Measurements from ENCODE around the gene INTS6. TPM values are rescaled to one million over a fixed set of nuclear protein-coding genes. Genes with fewer than 3 reads are reported as not detected.

INTS6 gene
- total RNA-seq, result 68.9 and 73.7 TPM in 2 replicates

- intact Hi-C loops (cut with micrococcal nuclease), result loop anchor here (1.0 to 5.0 kb wide), 17 partner anchors 50 to 1761 kb away; partner anchors contain the start of genes ALG11, CKAP2, EBPL and NEK3
Measured at GRCh38 chr13:51452361-51453206, at the start of gene INTS6. Gene INTS6, minus strand, starts transcription at chr13:51453036. Its CDS starts 511 bp downstream, at chr13:51452525.

GRCh38 chr13:51502153-51502651 lies 49.4 kb upstream of the INTS6 start:
- intact Hi-C loops (cut with micrococcal nuclease), result loop anchor here (2.0 kb wide), 1 partner anchor 49 kb away; the partner anchor contains the start of gene INTS6

- intact Hi-C loops (cut with micrococcal nuclease), result loop anchor here (2.0 kb wide), 1 partner anchor 49 kb away; the partner anchor contains the start of gene INTS6
Measured at GRCh38 chr13:51501592-51502152, 48.8 kb upstream of the INTS6 start.

- intact Hi-C loops (cut with micrococcal nuclease), result no loop called here
Measured at GRCh38 chr13:51501096-51501495, 48.3 kb upstream of the INTS6 start.

GRCh38 chr13:51500687-51501086 lies 47.9 kb upstream of the INTS6 start:
- intact Hi-C loops (cut with micrococcal nuclease), result no loop called here

GRCh38 chr13:51499841-51500240 lies 47.0 kb upstream of the INTS6 start:
- intact Hi-C loops (cut with micrococcal nuclease), result no loop called here

- intact Hi-C loops (cut with micrococcal nuclease), result no loop called here
Measured at GRCh38 chr13:51495316-51495715, 42.5 kb upstream of the INTS6 start.

GRCh38 chr13:51494156-51494555 lies 41.3 kb upstream of the INTS6 start:
- intact Hi-C loops (cut with micrococcal nuclease), result no loop called here

- intact Hi-C loops (cut with micrococcal nuclease), result no loop called here
Measured at GRCh38 chr13:51488212-51488611, 35.4 kb upstream of the INTS6 start.

- intact Hi-C loops (cut with micrococcal nuclease), result no loop called here
Measured at GRCh38 chr13:51481656-51482055, 28.8 kb upstream of the INTS6 start.

- intact Hi-C loops (cut with micrococcal nuclease), result no loop called here
Measured at GRCh38 chr13:51479199-51479523, 26.3 kb upstream of the INTS6 start.

- intact Hi-C loops (cut with micrococcal nuclease), result no loop called here
Measured at GRCh38 chr13:51478418-51479198, 25.8 kb upstream of the INTS6 start.

- intact Hi-C loops (cut with micrococcal nuclease), result no loop called here
Measured at GRCh38 chr13:51477653-51478324, 25.0 kb upstream of the INTS6 start.

GRCh38 chr13:51477149-51477548 lies 24.3 kb upstream of the INTS6 start:
- intact Hi-C loops (cut with micrococcal nuclease), result no loop called here

- intact Hi-C loops (cut with micrococcal nuclease), result no loop called here
Measured at GRCh38 chr13:51475727-51476501, 23.1 kb upstream of the INTS6 start.

- intact Hi-C loops (cut with micrococcal nuclease), result no loop called here
Measured at GRCh38 chr13:51469790-51470189, 17.0 kb upstream of the INTS6 start.

- intact Hi-C loops (cut with micrococcal nuclease), result no loop called here
Measured at GRCh38 chr13:51467730-51468129, 14.9 kb upstream of the INTS6 start.

- intact Hi-C loops (cut with micrococcal nuclease), result no loop called here
Measured at GRCh38 chr13:51465124-51465523, 12.3 kb upstream of the INTS6 start.

GRCh38 chr13:51457086-51457815 lies 4.4 kb upstream of the INTS6 start:
- intact Hi-C loops (cut with micrococcal nuclease), result no loop called here

- intact Hi-C loops (cut with micrococcal nuclease), result no loop called here
Measured at GRCh38 chr13:51456510-51456909, 3.7 kb upstream of the INTS6 start.
